Hematopoietic multipotent progenitor cell treated with erythropoietin and hydrocortisone succinate and interleukin-3 and kit ligand, for 15 days (in vitro differentiated cells): ENCODE measurements around the gene IL20RA.

ENCODE experiments used
- DNase-seq: peaks from one replicate; pipeline ENCODE4 v3.0.0-alpha.2; 2015; ENCODE audit warnings: low spot score

IL20RA gene

GRCh38 chr6:137045222-137045789 is 541 bp upstream of the IL20RA start:
- DNase-seq, result no peak

GRCh38 chr6:137043710-137044365 is 927 bp downstream of the IL20RA start:
- no peak for DNase-seq

GRCh38 chr6:137040393-137040792 is 4.4 kb downstream of the IL20RA start:
- no peak for DNase-seq

GRCh38 chr6:137039010-137039409 is 5.8 kb downstream of the IL20RA start:
- DNase-seq, result no peak

GRCh38 chr6:137036566-137037300 is 8.0 kb downstream of the IL20RA start:
- DNase-seq, result no peak

- DNase-seq, result no peak
Observed at GRCh38 chr6:137033828-137034227, 10.9 kb downstream of the IL20RA start.

GRCh38 chr6:137031122-137031521 is 13.6 kb downstream of the IL20RA start:
- no peak for DNase-seq

GRCh38 chr6:137028912-137029311 is 15.9 kb downstream of the IL20RA start:
- DNase-seq, result no peak

- no peak for DNase-seq
Observed at GRCh38 chr6:137025786-137026730, 18.7 kb downstream of the IL20RA start.

- DNase-seq, result no peak
Observed at GRCh38 chr6:137024237-137024990, 20.4 kb downstream of the IL20RA start.

GRCh38 chr6:137020776-137021175 is 24.0 kb downstream of the IL20RA start:
- DNase-seq, result no peak

GRCh38 chr6:137019476-137020272 is 25.1 kb downstream of the IL20RA start:
- DNase-seq, result no peak

GRCh38 chr6:137017081-137017480 is 27.7 kb downstream of the IL20RA start:
- no peak for DNase-seq

GRCh38 chr6:137016356-137016755 is 28.4 kb downstream of the IL20RA start:
- DNase-seq, result no peak

GRCh38 chr6:137015943-137016342 is 28.8 kb downstream of the IL20RA start:
- DNase-seq, result no peak

- DNase-seq, result no peak
Observed at GRCh38 chr6:137013738-137014602, 30.8 kb downstream of the IL20RA start.

- no peak for DNase-seq
Observed at GRCh38 chr6:137013031-137013430, 31.7 kb downstream of the IL20RA start.

- DNase-seq, result no peak
Observed at GRCh38 chr6:137011406-137011805, 33.4 kb downstream of the IL20RA start.

- DNase-seq, result no peak
Observed at GRCh38 chr6:137010128-137010718, 34.5 kb downstream of the IL20RA start.
